COLO668 (cell line): ENCODE results near the gene ACTR2.

Experiments
- DNase-seq: peaks from one replicate; lab custom pipeline; 2025; ENCODE audit not compliant: unreplicated experiment; lab: John Stamatoyannopoulos, UW

ACTR2 gene

DNA sequence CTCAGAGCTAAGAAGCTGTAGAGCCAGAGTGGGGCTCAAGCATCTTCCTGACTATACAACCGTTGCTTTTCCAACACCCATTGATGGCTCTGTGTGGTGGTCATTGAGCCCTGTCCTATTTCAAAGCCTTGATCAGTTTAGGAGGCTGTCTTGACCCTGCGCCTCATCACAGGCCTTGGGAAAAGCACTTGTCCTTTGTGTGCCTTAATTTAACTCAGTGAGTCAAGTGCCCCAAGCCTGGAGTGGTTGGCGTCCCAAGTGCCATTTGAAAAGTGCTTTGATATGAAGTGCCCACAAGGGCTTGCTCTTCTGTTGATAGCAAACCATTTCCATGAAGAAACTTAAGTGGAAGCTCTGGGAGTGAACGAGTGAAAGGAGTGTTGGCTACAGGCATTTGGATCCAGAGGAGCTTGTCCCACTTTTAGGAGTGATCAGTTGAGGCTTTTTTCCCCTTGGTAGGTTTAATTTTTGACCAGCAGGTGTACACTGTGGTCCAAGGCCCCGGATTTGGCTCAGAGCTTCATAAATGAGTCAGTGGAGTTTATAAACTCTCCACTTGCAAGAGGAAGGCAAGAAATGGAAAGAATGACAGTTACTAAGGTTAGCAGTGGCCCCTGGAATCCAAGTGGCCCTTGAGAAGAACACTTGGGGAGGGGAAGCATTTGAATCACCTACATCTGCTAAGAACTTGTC is 50.3 kb downstream of the ACTR2 start:
- DNase-seq = no peak

DNA sequence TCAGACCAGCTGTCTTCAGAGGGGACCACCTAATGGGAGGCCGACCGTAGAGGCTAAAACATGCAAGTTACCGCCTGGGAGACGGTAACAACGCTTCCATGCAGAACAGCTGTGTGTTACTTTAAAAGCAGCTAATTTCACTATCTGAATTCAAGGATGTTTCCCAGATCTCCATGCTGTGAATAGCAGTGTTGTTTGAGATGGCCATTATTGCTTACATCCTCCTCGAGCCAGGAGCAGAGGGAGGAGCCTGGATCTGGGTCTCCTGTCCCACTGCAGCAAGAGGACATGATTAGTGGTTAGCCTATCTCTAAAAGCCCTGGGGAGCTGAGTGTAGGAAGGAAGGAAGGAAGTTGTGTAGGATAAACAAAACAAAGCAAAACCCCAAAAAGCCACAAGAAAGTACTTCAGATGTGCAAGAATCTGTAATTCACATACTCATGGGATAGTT is 50.9 kb downstream of the ACTR2 start:
- DNase-seq = no peak

DNA sequence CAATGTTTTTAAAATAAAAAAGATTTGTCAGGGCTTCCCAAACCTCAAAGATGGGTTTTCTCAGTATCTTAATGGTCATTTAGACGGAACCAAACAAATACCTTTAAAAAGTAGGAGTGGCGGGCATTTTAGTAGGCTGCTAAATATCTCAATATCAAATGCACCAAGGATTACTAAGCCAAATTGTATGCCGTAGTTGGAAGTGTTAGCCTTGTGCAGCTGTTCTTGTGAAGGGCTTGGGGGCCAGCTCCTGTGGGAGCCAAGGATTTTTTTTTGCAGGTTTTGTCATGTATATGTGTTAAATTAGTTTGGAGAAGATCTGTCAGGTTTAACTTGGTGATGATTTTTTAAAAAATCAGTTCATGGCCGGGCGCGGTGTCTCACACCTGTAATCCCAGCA is 52.1 kb downstream of the ACTR2 start:
- DNase-seq = no peak

DNA sequence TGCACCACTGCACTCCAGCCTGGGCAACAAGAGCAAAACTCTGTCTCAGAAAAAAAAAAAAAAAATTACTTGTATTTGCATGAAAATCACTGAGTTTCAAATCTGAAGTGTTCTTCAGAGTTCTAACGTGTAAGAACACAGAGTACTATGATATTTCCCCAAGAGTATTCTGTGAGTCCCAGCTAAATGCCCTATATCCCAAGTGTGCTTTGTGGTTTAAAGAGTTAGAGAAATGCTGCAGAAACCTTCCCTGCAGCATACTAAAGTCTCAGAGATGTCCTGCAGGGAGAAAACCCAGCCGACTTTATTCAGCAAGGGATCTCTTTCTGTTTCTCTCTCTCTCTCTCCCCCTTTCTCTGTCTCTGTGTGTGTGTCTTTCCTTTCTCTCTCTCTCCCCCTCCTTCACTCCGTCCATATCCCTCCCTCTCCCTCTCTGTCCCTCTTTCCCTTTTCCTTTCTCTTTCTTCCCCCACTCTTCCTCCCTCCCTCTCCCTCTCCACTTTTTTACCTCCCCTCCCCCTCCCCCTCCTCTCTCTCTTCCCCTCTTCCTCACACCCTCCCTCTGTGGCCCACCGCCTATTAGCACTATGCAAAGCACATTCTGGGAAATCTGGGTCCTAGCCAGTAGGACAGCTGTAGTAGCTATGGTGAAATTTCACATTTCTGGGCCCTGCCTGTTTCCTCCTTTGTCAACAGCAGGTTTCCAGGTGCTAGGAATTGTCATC is 54.2 kb downstream of the ACTR2 start:
- DNase-seq = no peak

DNA sequence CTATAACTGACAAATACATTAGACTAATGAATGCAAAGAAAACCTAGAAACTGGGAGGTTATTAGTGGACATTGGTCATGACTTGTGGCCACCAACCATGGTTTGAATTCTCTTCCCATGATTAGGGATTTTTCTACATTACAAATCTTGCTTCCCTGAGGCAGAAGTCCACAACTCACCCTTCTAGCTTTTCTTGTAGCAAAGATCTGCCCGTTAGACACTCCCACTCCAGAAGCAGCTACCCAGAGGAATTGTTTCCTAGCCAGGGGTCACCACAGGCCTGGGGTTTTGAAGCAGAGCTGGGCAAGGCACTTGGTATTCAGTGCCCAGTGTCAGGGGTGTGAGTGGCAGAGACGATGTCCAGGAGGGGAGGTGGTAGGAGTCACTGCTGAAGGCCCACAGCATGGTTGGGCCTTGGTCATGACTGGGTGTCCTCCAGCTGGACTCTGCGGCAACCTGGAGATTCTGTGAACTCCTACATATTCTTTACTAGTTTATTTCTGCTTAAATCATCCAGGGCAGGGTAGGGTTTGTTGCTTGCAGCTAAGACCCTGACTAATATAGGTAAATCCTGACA is 54.9 kb downstream of the ACTR2 start:
- DNase-seq = no peak

DNA sequence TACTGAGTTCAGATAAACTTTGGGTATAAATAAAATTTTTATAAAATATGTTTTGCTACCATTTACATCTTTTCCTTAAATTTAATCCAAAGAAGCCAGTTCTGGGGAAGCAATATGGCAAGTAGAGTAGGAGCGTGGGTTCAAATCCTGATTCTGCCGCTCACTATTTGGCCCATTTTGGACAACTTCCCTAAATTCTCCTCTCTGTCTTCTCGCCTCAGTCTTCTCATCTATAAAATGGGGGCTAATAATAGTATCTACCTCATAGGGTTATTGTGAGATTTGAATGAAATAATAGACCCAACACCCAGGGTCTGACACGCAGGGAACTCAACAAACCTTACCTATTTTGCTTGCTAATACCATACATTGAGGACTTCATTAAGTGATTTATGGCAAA is 59.7 kb downstream of the ACTR2 start:
- DNase-seq = no peak

DNA sequence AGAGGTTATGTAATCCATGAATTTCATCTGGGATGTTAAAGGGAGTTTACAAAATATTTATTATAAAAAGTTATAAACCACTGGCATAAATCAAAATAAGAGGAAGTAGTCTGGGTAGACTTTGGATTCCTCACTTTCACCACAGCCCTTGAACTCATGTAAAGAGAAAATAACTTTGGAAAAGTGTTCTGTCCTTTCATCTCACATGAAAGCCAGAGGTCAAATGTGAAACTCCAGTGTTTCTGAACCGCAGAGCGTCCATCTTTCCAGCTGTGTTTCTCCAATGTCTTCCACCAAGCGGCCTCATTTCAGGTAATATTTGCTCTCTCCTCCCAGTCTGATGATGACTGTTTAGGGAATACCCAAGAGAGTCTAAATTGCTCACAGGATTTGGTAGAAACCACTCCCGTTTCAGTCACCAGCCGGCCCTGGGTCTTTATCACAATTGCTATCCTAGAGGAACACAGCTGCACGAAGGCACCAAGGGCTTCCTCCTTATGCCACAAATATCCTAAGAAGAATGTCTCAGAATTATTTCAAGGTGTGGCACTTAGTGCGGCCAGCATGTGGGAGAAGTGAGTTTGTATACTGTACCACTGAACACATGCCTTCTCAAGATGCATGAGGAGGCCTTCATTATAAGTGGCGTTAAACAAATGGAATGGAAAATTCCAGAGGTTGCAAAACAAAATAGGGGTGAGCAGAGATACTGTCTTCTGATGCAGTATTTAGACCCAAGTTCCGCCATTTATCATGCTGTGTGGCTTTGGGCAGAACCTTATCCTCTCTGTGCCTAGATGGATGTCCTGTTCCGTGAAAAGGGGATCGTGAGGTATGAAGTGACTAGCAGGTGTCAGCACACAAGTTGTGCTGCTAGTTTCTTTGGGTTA is 63.8 kb downstream of the ACTR2 start:
- no peak for DNase-seq

DNA sequence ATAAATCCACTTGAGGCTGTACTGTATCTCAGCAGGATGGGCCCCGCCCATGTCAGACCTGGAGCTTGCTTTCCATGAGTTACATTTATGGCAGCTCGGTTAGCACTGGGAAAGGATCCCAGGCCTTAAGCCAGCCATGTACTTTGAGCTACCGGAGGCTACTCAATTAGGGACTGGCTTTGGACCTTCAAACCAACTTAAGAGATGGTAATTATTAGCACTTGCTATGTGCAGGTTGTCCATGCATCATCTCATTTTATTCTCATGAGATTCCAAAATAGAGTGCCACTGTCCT is 64.4 kb downstream of the ACTR2 start:
- no peak for DNase-seq

DNA sequence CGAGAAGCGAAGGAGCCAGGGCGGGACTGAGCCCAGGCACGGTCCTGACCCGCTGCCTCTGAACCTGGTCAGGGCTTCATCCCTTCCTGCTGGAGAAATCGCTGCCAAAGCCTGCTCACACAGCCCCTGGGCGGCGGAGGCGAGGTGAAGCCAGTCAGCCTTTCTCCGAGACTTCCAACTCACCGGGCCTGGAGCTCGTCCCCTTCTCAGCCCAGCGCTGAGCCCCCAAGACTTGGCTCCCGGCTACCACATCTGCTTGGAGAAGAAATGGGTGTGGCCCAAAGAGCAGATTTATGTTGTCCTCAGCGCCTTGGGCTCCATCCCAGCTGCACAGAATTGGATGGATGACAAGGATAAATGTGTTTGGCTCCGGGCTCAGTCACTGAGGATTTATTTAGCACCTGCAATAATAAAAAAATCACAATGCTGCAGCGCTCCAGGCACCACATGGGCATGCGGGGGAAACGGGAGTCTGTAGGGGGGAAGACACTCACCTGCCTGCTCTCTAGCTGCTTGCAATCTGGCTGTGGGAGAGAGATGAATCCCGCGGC is 64.9 kb downstream of the ACTR2 start:
- DNase-seq = no peak

DNA sequence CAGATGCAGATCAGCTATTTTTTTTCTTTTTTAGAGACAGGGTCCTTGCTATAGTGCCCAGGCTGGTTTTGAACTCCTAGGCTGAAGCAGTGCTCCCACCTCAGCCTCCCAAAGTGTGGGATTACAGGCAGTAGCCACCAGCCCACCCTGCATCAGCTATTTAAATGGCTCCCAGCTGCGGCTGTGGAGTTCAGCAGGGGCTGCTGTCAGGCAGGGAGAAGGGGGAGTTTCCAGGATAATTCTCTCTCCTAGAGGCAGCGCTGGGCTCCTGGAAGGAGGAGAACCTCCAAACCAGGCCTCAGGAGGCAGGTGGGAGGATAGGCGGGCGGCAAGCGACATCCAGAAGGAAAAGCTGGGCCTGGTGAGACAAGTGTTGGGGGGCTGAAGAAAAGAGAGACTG is 65.7 kb downstream of the ACTR2 start:
- no peak for DNase-seq

DNA sequence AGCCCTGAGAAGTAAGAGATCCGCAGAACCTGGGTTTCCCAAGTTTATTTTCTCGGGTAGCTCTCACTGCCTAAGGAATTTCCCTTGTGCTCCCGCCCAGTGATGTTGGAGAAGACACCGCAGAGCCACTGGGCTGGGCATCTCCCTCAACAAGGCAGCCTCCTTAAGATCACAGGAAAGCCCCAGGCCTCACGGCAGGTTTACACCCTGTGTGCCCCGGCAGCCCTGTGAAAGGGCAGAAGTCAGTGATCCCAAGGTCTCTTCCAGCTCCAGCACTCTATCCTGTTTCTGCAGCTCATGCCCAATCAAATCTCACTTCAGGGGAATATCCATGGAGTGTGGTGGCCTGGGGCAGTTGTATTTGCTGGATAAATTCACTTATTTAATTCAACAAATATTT is 66.5 kb downstream of the ACTR2 start:
- DNase-seq = no peak

DNA sequence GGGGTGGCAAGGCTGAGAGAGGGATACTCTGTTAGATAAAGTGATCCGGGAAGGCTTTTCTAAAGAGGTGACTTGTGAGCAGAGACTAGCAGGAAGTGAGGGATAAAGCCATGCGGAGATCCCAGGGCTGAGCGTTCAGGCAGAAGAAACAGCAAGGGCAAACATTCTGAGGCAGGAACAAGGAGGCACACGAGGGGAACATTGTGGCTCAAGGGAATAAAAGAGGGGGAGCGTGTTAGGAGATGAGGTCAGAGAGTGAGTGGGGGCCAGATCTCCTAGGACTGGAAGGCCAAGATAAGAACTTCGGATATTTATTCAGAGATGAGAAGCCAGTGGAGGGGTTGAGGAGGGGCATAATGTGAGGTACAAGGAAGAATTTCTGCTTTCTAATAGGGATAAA is 67.1 kb downstream of the ACTR2 start:
- DNase-seq = no peak

DNA sequence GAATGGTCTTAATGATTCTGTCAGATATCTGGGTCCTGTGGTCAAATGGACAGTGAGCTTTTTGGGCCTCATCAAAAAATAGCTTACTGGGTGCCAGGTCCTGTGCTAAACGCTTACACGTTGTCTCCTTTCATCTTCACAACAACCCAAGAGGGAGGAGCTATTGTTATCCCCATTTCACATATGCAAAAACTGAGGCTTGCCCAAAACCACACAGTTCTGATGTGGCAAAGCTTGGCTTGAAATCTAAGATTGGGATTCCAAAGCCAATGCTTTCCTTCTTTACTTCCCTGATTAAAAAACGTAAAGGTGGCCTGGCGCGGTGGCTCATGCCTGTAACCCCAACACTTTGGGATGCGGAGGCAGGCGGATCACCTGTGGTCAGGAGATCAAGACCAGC is 69.3 kb downstream of the ACTR2 start:
- no peak for DNase-seq

DNA sequence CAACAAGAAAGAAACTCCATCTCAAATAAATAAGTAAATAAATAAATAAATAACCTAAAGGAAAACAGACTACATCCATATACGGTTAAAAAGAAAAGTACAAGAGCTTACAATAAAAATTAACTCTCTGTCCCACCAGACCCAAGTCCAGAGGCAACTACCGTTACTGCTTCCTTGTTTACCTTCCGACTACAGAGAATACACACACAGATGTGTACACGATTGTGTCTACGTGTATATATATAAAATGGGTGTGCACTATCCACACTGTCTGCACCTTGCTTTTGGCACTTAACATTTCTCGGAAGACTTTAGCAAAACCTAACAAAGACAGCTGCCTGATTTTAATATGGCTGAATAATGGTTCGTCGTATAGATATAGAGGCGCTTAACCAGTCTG is 69.9 kb downstream of the ACTR2 start:
- no peak for DNase-seq

DNA sequence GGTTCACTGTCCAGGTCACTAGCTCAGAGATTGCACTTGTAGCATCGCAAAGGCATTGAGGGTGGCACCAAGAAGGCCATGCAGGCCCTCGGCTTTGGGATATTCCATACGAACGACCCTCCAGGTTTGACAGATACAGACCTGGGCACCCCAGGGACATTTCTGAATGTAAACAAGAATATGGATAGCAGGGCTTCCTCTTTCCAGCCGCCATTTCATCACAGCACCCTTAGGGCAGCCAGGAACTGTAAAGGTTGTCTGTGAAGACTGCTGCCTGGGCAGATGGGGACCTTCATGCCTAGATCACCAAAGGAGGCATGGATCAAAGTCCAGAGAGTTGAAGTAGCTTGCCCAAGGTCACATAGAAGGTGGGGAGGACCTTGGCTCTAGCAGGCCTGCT is 70.5 kb downstream of the ACTR2 start:
- DNase-seq = no peak

DNA sequence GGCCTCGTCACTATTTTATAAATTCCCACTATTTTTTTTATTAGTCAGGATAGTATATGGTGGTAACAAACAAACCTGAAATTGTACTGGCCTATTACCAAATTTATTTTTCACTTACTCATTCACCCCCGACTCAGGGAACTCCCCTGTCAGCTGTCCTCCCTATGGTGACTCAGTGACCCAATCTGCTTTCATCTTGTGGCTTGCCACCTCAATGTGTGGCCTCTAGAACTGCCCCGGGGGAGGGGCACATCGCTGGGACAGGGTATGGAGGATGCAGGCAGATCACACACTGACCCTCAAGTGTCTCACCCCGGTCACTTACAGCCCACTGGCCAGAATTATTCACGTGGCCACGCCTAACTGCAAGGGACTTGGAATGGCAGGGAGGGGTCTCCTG is 71.6 kb downstream of the ACTR2 start:
- no peak for DNase-seq

DNA sequence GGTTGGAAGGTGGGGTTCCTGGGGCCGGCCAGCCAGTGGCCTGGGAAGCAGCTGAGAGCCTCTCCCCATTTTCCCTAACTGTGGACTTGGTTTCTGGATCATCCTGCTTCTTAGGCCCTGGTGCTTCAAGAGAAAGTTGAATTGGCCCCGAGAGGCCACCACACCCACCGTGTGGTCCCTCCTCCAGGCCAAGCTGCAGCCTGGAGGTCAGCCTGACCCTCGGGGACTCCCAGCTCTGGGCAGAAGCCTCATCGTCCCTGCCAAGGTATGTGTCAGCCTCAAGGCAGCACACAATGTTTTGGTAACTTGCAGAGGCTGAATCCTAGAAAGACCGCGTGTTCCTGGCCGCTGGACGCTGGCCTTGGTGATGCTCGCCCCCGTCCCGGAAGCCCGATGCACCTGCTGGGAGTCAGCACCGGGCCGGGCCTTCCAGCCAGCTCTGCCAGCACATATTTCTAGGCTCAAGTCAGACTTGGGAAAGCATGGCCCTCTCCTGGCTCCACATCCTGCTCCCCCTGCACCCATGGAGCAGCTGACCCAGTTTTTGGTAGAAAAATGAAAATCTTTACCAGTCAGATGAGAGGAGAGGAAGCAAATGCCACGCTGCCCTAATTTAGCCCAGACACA is 72.6 kb downstream of the ACTR2 start:
- DNase-seq = no peak

DNA sequence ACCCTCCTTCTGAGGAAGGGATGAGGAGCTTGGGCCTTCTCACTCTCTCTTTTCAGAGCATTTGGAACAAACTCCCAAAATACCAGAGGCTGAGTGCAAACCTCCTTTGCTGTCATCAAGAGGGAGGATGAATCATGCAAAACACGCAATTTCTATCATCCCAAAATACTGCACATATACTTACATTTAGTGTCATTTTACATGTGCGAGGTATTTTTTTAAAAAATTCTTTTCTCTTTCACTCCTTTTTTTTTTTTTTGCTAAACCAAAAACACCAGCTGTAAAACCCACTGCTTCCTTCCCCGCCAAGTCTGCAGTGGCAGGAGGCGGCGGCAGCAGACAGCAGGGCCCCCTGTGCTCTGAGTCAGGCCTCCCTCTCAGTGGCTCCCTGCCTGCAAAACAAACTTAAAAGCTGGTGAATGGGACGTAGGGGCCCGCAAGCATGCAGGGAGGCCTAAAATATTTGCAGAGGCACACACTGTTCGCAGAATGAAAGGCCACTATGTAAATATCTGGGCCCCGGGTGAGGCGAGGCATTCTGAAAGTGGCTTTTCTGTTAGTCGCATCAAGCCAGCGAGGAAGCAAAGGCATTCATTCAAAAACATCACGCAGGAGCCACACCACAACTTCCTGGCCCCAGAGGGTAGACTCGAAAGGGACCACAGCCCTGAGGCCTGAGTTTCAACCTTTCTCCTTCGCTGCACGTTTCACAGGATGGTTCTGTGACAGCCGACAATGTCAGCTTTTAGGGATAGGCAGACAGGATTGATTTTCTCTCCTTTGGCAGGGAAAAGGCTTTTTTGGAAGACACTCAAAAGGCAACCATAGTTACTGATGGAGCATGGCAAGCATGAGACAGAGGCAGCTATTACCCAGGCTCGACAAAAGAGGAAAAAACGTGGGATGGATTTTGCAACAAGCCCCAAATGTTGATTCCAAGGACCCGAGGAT is 73.4 kb downstream of the ACTR2 start:
- DNase-seq = peak; percentile 55

DNA sequence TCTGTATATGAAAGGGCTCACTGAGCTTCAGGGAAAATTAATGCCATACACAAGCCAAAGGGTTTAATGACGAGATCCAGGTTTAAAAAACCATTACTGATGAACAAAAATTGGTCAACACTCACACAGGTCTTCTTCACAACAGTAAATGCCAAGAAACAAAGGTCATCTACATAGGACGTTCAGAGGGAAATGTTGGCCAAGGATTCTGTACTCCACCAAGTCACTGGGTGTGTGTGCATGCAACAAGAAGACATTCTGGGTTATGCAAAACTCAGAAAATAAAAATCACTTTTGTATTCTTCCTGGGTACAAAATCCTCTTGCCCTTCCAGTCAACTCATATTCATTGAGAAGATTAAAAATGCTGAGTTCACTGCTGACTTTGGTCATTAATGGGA is 78.3 kb downstream of the ACTR2 start:
- no peak for DNase-seq

DNA sequence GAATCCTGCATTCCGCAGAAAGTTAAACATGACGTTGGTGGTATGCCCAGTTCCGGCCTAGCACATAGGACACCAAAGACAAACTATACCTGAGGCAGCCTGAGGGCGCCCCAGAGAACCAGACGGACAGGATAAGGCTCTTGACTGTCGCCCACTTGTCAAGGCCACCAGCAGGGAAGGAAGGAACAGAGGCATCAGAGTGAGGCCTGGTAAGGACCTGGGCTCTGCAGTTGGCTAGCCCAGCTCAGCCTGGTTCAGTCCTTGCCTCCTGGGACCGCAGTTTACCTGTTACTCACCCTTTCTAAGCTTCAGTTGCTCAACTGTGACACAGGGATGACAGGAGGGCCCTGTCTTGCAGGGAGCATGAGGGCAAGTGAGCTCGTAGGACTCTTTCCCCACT is 82.1 kb downstream of the ACTR2 start:
- no peak for DNase-seq
